Inflammatory macrophage (primary cell): Measurements from ENCODE around the gene ZSCAN10.
"Not testable (repeated sequence)": the region's sequence is repeated elsewhere in the genome, so short reads cannot be mapped to it uniquely, and the experiment has no call there.

Experiments
- DNase-seq, 2 donors: peaks; one replicate each; pipeline ENCODE4 v3.0.0-alpha.2; 2020 to 2022

Gene ZSCAN10

DNA sequence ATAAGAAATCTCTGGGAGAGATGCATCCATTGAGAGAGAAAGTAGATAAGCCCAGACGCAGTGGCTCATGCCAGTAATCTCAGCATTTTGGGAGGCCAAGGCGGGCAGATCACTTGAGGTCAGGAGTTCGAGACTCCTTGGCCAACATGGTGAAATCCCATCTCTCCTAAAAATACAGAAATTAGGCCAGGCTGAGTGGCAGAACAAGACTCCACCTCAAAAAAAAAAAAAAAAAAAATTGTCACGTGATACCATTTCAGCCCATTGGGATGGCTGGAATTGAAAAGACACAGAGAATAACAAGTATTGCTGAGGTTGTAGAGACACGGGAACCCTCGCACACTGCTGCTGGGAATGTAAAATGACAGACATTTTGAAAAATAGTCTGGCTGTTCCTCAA is 36.5 kb downstream of the ZSCAN10 start:
- DNase-seq = no peak

DNA sequence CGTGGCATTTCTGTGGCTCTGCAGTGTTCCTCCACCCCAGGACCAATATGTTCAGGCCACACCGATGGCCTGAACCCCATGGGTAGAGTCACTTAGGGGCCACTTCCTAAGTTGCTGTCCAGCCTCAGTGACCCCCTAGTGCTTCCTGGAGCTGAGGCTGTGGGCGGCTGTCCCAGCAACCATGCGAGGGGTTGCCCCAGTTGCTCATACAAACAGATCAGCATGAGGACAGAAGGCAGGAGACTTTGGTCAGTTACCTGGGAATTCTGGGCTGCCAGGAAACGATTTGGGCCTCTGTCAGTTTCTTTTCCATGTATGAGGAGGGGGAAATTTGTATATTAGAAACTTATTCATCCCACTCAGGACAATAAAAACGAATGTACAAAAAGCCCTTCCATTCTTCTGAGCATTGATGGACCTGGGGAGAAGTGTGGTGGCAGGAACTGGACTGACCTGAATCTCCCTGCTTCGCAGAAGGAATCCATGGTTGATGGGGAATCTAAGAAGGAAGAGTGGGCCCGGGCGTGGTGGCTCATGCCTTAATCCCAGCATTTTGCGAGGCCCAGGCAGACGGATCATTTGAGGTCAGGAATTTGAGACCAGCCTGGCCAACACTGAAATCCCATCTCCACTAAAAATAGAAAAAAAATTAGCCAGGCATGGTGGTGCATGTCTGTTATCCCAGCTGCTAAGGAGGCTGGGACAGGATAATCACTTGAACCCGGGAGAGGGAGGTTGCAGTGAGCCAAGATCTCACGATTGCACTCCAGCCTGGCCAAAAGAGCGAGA is 38.6 kb downstream of the ZSCAN10 start:
- DNase-seq = no peak

DNA sequence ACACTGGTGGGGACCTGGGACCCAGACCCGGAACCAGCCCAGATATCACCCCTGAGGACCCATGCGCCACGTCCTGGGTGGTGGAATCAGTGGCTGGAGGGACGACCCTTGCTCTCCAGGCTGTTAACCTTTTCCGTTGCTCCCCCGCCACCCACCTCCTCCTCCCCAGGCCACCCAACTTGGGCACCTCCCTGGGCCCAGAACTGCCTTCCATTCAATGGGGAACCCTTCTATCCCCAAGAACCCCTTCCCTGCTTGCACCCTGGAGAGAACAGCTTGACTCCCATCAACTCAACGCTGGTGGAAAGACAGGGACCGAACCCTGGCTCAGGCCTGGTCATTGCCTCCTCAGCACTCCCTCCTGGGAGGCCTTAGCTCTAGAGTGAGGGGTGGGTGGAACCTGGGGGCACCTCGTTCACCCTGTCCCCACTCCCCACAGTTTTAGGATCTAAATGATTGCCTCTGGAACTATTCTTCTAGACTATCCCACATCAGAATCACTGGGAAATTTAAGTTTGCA is 39.3 kb downstream of the ZSCAN10 start:
- no peak for DNase-seq

DNA sequence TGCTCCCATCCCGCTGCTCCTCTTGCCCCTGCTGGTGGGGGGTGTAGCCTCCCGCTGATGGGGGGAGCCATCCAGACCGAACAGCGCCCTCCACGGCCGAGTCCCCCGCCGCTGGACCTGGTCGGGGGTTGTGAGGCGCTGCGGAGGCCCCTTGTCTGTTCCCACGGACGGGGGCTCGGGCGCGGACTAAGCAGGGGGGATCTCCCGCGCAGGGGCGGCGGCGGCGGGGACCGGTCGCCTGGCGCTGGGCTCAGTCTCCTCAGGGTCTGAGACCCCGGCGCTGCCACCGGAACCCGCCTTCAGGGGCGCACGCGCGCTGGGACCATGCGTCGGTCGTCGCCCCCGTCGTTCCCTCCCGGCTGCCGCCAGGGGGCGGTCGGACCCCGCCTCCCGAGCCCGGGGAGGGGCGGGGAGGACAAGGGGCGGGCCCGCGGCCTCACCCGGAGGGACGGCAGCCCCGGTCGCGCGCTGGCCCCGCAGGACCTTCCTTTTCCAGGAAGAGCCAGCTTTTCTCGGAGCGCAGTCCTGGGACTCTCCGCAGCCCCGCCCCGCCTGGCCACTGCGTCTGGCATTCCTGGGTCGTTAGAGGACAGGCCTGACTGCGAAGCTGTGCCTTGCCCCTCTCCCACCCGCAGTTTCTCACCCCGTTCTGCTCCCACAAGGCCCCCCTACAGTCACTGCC is 39.9 kb downstream of the ZSCAN10 start:
- peak; percentile 82 to 88 for DNase-seq

DNA sequence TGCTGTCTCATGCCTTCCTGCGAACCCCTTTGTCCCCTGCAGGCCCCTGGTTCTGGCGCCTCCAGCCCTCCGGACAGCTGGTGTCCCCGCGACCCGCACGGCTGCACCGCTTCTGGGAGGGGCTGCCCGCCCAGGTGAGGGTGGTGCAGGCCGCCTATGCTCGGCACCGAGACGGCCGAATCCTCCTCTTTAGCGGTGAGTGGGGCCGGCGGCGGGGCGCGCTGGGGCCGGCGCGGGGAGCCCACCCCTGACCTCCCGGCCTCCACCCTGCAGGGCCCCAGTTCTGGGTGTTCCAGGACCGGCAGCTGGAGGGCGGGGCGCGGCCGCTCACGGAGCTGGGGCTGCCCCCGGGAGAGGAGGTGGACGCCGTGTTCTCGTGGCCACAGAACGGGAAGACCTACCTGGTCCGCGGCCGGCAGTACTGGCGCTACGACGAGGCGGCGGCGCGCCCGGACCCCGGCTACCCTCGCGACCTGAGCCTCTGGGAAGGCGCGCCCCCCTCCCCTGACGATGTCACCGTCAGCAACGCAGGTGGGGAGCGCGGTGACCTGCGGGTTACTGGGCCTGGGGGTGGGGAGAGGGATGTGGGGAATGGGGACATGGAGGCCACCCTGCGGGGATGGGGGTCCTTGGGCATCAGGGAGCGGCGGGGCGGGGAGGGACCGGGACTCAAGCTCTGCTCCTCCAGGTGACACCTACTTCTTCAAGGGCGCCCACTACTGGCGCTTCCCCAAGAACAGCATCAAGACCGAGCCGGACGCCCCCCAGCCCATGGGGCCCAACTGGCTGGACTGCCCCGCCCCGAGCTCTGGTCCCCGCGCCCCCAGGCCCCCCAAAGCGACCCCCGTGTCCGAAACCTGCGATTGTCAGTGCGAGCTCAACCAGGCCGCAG is 40.7 kb downstream of the ZSCAN10 start:
- DNase-seq = peak in 1 of 2 donors; percentile 12

DNA sequence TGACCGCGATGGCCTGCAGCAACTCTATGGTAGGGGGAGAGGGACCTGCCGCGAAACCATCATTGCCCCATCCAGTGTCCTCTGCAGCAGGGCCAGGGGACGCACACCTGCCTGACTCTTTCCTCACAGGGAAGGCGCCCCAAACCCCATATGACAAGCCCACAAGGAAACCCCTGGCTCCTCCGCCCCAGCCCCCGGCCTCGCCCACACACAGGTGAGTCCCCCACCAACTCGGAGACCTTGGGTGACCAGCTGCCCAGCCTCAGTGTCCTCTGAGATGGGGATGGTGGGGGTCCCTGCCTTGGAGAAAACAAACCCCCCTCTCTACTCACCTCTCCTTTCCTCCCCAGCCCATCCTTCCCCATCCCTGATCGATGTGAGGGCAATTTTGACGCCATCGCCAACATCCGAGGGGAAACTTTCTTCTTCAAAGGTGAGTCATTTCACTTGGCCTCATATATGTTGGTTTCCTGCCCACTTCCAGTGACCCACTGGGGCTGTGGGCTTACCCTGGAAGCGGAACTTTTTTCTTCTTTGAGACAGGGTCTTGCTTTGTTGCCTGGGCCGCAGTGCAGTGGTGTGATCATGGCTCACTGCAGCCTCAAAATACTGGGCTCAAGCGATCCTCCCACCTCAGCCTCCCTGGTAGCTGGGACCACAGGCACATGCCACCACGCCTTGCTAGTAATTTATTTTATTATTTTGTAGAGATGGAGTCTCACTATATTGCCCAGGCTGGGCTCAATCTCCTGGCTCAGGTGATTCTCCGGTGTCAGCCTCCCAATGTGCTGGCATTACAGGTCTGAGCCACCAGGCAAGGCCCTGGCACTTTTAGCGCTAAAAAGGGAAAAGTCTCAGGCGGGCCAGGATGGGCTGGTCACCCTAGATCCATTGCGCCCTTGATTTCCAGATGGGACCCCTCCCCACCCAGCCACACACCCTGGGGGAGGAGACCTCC is 41.6 kb downstream of the ZSCAN10 start:
- no peak for DNase-seq

DNA sequence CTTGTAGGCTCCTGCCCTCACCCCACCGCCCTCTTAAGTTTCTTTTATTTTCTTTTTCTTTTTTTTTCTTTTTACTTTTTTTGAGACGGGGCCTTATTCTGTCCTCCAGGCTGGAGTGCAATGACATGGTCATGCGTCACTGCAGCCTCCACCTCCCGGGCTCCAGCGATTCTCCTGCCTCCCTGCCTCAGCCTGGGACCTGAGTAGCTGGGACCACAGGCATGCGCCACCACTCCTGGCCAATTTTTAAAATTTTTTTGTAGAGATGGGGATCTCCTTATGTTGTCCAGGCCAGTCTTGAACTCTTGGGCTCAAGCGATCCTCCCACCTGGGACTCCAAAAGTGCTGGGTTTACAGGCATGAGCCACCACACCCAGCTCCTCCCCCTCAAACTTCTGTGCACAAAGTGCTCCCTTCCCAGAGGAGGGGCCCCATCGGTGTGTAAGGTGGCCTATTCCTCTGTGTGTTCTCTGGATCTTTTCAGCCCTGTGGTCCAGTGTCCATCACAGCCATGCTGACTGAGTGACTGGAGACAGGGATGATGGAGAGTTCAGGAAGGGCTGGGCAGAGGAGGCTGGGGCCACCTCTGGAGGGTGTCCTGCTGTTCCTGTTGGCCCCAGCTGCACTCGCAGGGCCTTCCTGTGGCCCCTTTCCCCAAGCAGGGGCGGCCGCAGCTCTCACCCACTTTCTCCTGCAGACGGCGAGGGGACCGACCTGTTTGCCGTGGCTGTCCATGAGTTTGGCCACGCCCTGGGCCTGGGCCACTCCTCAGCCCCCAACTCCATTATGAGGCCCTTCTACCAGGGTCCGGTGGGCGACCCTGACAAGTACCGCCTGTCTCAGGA is 42.5 kb downstream of the ZSCAN10 start:
- DNase-seq = no peak

DNA sequence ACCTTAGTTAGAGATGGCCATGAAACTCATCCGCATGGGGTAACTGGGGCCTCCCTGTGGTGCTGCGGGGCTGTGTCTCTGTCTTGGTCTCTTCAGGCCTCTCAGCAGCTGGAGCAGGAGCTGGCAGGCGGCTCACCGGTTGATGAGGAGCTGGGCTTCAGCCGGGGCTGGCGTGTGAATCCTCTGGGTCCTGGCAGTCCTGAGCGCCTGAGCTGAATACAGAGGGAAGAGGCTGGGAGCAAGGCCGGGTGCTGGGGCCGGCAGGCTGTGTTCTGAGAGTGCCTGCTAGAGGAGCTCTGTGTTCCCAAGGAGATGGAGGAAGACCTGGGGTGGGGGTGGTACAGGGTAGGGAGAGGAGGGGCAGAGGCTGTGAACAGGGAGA is 43.4 kb downstream of the ZSCAN10 start:
- not testable (repeated sequence) for DNase-seq

DNA sequence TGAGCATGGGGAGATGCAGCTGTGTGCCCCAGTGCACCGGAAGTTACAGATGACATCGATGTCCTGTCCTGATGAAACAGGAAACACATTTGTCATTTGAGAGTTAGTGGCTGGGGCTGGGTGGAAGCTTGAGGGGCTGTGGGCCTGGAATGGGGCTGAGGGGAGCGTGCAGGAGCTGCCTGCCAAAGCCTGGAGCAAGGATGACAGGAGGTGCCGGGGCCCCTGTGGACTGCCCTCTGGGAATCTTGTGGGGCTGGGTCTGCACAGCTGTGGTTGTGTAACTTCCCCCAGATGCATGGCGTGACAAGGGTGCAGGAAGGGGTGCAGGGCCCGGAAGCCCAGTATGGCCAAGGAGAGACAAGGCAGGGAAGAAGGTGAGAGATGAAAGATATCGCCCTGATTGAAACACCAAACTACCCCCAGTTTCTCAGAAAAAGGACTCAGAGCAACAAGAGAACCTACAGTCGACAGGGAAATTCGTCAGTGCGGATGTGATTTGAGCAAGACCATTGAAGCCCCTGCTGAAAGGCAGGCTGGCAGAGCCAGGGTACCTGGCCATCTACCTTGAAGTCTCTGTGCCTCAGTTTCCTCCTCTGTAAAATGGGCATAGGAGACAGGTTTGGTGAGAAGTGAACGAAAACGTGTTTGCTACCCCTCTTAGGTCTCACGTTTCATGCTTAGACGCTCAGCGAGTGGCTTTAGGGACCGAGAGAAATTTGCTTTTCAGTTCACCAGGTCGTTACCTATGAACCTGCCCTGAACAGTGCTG is 43.9 kb downstream of the ZSCAN10 start:
- DNase-seq = peak in 1 of 2 donors; percentile 6

DNA sequence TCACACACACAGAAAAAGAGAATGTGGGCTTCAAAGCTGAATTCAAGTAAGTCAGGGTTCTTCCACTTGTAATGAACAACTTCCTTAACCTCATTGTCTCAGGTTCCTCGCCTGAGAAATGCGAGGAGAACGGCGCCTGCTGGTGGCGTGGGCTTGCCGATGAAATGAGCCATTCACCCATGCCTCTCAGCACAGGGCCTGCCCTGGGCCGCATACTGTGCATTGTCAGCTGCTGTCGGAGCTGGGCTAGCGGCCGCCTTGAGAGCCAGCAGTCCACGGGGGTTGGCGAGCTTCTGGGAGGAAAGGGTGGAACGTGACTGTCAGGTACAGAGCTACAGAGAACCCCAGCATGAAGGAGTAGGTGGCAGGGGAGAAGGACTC is 45.8 kb downstream of the ZSCAN10 start:
- DNase-seq = peak in 1 of 2 donors; percentile 20

DNA sequence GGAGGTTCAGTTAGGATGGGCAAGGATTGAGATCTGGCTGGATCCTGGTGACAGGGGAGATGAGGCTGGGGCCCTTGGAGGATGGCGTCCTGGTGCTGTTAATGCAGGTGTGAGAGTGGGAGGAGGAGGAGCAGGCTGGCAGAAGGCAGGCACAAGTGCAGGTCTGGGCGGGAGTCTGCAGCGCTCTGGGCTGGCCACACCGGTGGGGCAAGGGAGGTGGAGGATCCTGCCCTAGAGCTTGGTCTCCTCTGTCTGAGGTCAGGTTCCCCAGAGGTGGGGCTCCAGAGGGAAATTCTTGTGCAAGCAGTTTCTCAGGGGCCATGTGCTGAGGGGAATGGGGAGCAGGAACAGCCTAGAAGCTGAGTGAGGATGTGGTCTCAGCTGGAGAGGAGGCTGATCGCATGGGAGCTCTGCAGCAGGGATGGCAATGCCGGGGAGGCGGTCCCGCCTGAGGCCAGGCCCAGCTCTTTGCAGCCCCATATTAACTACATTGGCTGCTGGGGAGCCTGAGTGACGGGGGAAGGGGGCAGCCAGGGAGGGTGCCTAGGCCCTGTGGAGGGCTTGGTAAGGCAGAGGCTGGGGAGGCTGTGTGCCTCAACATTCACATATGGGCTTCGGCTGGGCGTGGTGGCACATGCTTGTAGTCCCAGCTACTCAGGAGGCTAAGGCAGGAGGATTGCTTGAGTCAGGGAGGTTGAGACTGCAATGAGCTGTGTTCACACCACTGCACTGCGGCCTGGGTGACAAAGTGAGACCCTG is 46.3 kb downstream of the ZSCAN10 start:
- DNase-seq = not testable (repeated sequence)

DNA sequence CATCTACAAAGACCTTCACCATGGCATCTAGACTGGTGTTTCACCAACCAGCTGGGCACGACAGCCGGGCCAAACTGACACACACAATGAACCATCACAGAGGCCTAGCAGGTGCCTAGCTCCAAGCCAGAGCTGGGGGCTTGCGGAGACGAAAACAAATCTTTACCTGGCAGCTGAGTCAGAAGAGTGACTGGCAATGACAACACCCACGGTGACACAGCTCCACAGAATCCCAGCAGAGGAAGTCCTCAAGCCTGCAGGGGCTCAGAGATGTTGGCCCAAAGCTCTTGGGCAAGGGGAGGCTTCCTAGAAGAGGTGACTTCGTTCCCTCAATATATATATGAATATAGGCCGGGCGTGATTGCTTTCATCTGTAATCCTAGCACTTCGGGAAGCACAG is 47.6 kb downstream of the ZSCAN10 start:
- peak; percentile 54 to 75 for DNase-seq

DNA sequence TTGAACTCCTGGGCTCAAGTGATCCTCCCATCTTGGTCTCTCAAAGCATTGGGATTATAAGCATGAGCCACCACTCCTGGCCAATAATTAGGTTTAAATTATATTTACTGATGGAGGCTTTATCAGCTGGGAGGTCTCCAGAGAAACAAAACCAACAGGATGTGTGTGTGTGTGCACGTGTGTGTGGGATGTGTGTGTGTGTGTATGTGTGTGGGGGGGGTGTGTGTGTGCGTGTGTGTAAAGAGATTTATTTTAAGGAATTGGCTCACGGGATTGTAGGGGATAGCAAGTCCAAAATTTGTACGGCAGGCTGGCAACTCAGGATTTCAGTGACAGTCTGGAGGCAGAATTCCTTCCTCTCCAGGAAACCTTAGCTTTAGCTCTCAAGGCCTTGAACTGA is 48.1 kb downstream of the ZSCAN10 start:
- DNase-seq = no peak

DNA sequence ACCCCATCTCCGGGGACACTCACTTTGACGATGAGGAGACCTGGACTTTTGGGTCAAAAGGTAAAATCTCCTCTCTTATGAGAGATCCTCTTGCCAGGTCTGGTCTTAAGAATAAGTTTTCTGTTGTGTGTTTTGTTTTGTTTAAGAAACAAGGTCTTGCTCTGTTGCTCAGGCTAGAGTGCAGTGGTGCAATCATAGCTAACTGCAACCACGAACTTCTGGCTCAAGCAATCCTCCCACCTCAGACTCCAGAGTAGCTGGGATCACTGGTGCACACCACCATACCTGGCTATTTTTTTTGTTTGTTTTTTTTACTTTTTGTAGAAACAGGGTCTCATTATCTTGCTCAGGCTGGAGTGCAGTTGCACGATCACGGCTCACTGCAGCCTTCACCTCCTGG is 48.6 kb downstream of the ZSCAN10 start:
- peak; percentile 16 to 34 for DNase-seq

DNA sequence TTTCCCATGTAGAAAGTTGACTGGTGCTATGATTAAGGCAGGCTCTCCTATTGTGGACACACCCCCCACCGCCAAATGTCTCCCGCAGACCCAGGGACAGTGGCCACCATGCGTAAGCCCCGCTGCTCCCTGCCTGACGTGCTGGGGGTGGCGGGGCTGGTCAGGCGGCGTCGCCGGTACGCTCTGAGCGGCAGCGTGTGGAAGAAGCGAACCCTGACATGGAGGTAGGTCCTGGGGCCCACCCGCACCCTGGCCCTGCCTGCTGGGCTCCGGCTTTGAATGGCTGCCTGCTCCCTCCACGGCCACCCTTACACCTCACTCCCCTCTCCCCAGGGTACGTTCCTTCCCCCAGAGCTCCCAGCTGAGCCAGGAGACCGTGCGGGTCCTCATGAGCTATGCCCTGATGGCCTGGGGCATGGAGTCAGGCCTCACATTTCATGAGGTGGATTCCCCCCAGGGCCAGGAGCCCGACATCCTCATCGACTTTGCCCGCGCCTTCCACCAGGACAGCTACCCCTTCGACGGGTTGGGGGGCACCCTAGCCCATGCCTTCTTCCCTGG is 49.1 kb downstream of the ZSCAN10 start:
- DNase-seq = no peak

DNA sequence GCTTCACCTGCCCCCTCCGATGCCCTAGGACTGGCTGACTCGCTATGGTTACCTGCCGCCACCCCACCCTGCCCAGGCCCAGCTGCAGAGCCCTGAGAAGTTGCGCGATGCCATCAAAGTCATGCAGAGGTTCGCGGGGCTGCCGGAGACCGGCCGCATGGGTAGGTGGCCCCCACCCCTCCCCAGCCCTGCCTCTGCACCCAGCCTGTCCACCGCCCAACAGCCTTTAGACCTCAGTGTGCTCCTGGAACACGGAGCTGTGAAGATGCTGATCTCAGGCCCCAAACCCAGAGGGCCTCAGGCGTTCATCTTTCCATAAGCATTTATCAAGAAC is 51.7 kb downstream of the ZSCAN10 start:
- no peak for DNase-seq

DNA sequence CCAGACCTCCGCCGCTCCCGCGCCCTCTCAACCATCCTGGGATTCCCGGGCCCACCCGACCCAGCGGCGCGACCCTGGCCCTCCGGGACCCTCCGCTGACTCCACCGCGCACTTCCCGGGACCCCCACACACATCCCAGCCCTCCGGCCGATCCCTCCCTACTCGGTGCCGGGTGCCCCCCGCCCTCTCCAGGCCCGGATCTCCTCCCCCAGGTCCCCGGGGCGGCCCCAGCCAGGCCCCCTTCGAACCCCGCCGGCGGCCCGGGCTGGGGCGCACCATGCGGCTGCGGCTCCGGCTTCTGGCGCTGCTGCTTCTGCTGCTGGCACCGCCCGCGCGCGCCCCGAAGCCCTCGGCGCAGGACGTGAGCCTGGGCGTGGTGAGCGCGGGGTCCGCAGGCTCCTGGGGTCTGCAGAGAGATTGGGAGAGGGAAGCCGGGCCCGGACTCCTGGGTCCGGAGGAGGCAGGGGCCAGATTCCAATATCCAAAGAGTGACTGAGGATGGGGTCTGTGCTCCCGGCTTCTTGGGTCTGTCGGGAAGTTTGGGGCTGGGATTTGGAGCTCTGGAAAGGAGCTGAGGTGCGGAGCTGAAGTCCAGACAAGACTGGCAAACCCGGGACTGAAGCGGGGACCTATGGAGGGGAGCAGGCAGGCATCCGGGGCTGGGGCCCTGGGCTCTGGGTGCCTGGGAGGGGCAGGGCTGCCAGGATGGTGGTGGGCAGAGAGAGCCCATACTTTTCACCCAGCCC is 52.3 kb downstream of the ZSCAN10 start:
- peak in 1 of 2 donors; percentile 4 for DNase-seq
